Ramos (cell line): ENCODE data around the gene SLC49A4.

Experiments
- in situ Hi-C: fragments of 300-500 bp; cut with MboI; formaldehyde crosslinking; loops from one replicate; pipeline ENCODE4 v1.14.3; 2022; ENCODE audit warnings: low sequenced_read_pairs; ENCODE audit not compliant: unreplicated experiment

The SLC49A4 gene

GRCh38 chr3:122893754-122894668 lies 99.1 kb downstream of the SLC49A4 start:
- in situ Hi-C loops: no loop called here

- in situ Hi-C loops: no loop called here
Observed at GRCh38 chr3:122898298-122898697, 103.4 kb downstream of the SLC49A4 start.

- in situ Hi-C loops: no loop called here
Observed at GRCh38 chr3:122902326-122902725, 107.5 kb downstream of the SLC49A4 start.

GRCh38 chr3:122903171-122903570 lies 108.3 kb downstream of the SLC49A4 start:
- in situ Hi-C loops: no loop called here

GRCh38 chr3:122907471-122907870 lies 112.6 kb downstream of the SLC49A4 start:
- in situ Hi-C loops: no loop called here

- in situ Hi-C loops: no loop called here
Observed at GRCh38 chr3:122908251-122908650, 113.4 kb downstream of the SLC49A4 start.

- in situ Hi-C loops: no loop called here
Observed at GRCh38 chr3:122911901-122912300, 117.0 kb downstream of the SLC49A4 start.

GRCh38 chr3:122912772-122913538 lies 118.1 kb downstream of the SLC49A4 start:
- in situ Hi-C loops: no loop called here

- in situ Hi-C loops: no loop called here
Observed at GRCh38 chr3:122913539-122914100, 118.8 kb downstream of the SLC49A4 start.

GRCh38 chr3:122915300-122916055 lies 120.6 kb downstream of the SLC49A4 start:
- in situ Hi-C loops: no loop called here

- in situ Hi-C loops: no loop called here
Observed at GRCh38 chr3:122916084-122916483, 121.2 kb downstream of the SLC49A4 start.

GRCh38 chr3:122916580-122916979 lies 121.7 kb downstream of the SLC49A4 start:
- in situ Hi-C loops: no loop called here

- in situ Hi-C loops: no loop called here
Observed at GRCh38 chr3:122917412-122917811, 122.5 kb downstream of the SLC49A4 start.

- in situ Hi-C loops: no loop called here
Observed at GRCh38 chr3:122918576-122919290, 123.9 kb downstream of the SLC49A4 start.

- in situ Hi-C loops: no loop called here
Observed at GRCh38 chr3:122919291-122919610, 124.4 kb downstream of the SLC49A4 start.

- in situ Hi-C loops: no loop called here
Observed at GRCh38 chr3:122920986-122921385, 126.1 kb downstream of the SLC49A4 start.

GRCh38 chr3:122921791-122922651 lies 127.2 kb downstream of the SLC49A4 start:
- in situ Hi-C loops: no loop called here

- in situ Hi-C loops: no loop called here
Observed at GRCh38 chr3:122923611-122924010, 128.7 kb downstream of the SLC49A4 start.

- in situ Hi-C loops: no loop called here
Observed at GRCh38 chr3:122924056-122924455, 129.2 kb downstream of the SLC49A4 start.
